ENCODE measurements around the gene MPHOSPH8.
A peak's percentile ranks its signal among the peaks of the same experiment; 100 is the strongest.
"Not testable (repeated sequence)": the region's sequence is repeated elsewhere in the genome, so short reads cannot be mapped to it uniquely, and the experiment has no call there.

The MPHOSPH8 gene

GRCh38 chr13:19618977-19619376, 14.5 kb upstream of the MPHOSPH8 start:
- DNase-seq (ENCODE audit: extremely low spot score) = peak; percentile 33
- ChIA-PET POLR2A (interaction anchor here (0.7 kb wide), 1 partner anchor 16 kb away, joined by 4 read pairs; no protein-coding TSS in a partner anchor), CTCF (interaction anchor here (0.6 kb wide), 1 partner anchor 8 kb away, joined by 4 read pairs; no protein-coding TSS in a partner anchor)
- TF ChIP-seq SUZ12 (IDR thresholded peaks at IDR 0.05) (no peak), BHLHE40 (IDR thresholded peaks at IDR 0.05; ENCODE audit: borderline replicate concordance) (no peak), PKNOX1 (IDR thresholded peaks at IDR 0.05) (no peak), ZNF384 (IDR thresholded peaks at IDR 0.05) (no peak), ARNT (IDR thresholded peaks at IDR 0.05) (no peak), ELF4 (IDR thresholded peaks at IDR 0.05) (no peak), FOXM1 (IDR thresholded peaks at IDR 0.05; ENCODE audit: borderline replicate concordance) (no peak), L3MBTL2 (conservative IDR thresholded peaks at IDR 0.05) (no peak), HDGF (IDR thresholded peaks at IDR 0.05; ENCODE audit: borderline replicate concordance) (no peak), FOXA1 (IDR thresholded peaks at IDR 0.05) (no peak), LEF1 (IDR thresholded peaks at IDR 0.05; ENCODE audit: borderline replicate concordance) (no peak), TARDBP (IDR thresholded peaks at IDR 0.05) (no peak), CTBP1 (IDR thresholded peaks at IDR 0.05; ENCODE audit: borderline replicate concordance) (no peak), SP1 (IDR thresholded peaks at IDR 0.05) (no peak), NFRKB (IDR thresholded peaks at IDR 0.05) (no peak), FOXK2 (IDR thresholded peaks at IDR 0.05) (no peak)

GRCh38 chr13:19622193-19622592, 11.3 kb upstream of the MPHOSPH8 start:
- TF ChIP-seq ARNT (IDR thresholded peaks at IDR 0.05) (no peak), L3MBTL2 (conservative IDR thresholded peaks at IDR 0.05) (no peak), SP1 (IDR thresholded peaks at IDR 0.05) (no peak), LEF1 (IDR thresholded peaks at IDR 0.05; ENCODE audit: borderline replicate concordance) (no peak), ZNF384 (IDR thresholded peaks at IDR 0.05) (no peak), FOXM1 (IDR thresholded peaks at IDR 0.05; ENCODE audit: borderline replicate concordance) (no peak), FOXK2 (IDR thresholded peaks at IDR 0.05) (no peak), BHLHE40 (IDR thresholded peaks at IDR 0.05; ENCODE audit: borderline replicate concordance) (no peak), ELF4 (IDR thresholded peaks at IDR 0.05) (no peak)
- POLR2A ChIA-PET = interaction anchor here (0.6 to 1.9 kb wide), 2 partner anchors 10 to 12 kb away, joined by 3 to 5 read pairs; partner anchors contain the start of gene MPHOSPH8
- CTCF ChIA-PET = no interaction called here
- DNase-seq (ENCODE audit: extremely low spot score) = no peak

- POLR2A ChIA-PET = interaction anchor here (0.8 kb wide), 1 partner anchor 9 kb away, joined by 3 read pairs; the partner anchor contains the start of gene MPHOSPH8
- TF ChIP-seq LEF1 (IDR thresholded peaks at IDR 0.05; ENCODE audit: borderline replicate concordance) (no peak), TARDBP (IDR thresholded peaks at IDR 0.05) (no peak)
- CTCF ChIA-PET = no interaction called here
- DNase-seq (ENCODE audit: extremely low spot score) = no peak
Observed at GRCh38 chr13:19624265-19624664, 9.2 kb upstream of the MPHOSPH8 start.

- ChIA-PET CTCF (interaction anchor here (0.6 kb wide), 1 partner anchor 207 kb away, joined by 3 read pairs; no protein-coding TSS in a partner anchor), POLR2A (interaction anchor here (0.8 to 1.8 kb wide), 4 partner anchors 9 to 31 kb away, joined by 3 to 10 read pairs (median 4); no protein-coding TSS in a partner anchor)
- DNase-seq (ENCODE audit: extremely low spot score) = no peak
- TF ChIP-seq SP1 (IDR thresholded peaks at IDR 0.05) (no peak), FOXM1 (IDR thresholded peaks at IDR 0.05; ENCODE audit: borderline replicate concordance) (no peak), ELF4 (IDR thresholded peaks at IDR 0.05) (no peak), ZNF384 (IDR thresholded peaks at IDR 0.05) (no peak), HDGF (IDR thresholded peaks at IDR 0.05; ENCODE audit: borderline replicate concordance) (no peak), L3MBTL2 (conservative IDR thresholded peaks at IDR 0.05) (no peak), FOXA1 (IDR thresholded peaks at IDR 0.05) (no peak), ARNT (IDR thresholded peaks at IDR 0.05) (no peak), CTBP1 (IDR thresholded peaks at IDR 0.05; ENCODE audit: borderline replicate concordance) (no peak), BHLHE40 (IDR thresholded peaks at IDR 0.05; ENCODE audit: borderline replicate concordance) (no peak), SUZ12 (IDR thresholded peaks at IDR 0.05) (no peak), LEF1 (IDR thresholded peaks at IDR 0.05; ENCODE audit: borderline replicate concordance) (no peak), TARDBP (IDR thresholded peaks at IDR 0.05) (no peak)
Observed at GRCh38 chr13:19632915-19633478, 462 bp upstream of the MPHOSPH8 start.

- ChIA-PET POLR2A (interaction anchor here (1.0 to 1.8 kb wide), 3 partner anchors 12 to 32 kb away, joined by 3 to 6 read pairs (median 5); no protein-coding TSS in a partner anchor), CTCF (no interaction called here)
- DNase-seq (ENCODE audit: extremely low spot score) = no peak
- no peak for TF ChIP-seq NFRKB (IDR thresholded peaks at IDR 0.05)
- no peak for TF ChIP-seq PKNOX1 (IDR thresholded peaks at IDR 0.05)
- no peak for TF ChIP-seq TARDBP (IDR thresholded peaks at IDR 0.05)
- no peak for TF ChIP-seq FOXA1 (IDR thresholded peaks at IDR 0.05)
Observed at GRCh38 chr13:19634256-19634740, 839 bp downstream of the MPHOSPH8 start.

GRCh38 chr13:19635926-19636325, 2.5 kb downstream of the MPHOSPH8 start:
- CTCF ChIA-PET, POLR2A ChIA-PET: not testable (repeated sequence)

GRCh38 chr13:19643652-19644051, 10.2 kb downstream of the MPHOSPH8 start:
- POLR2A ChIA-PET = no interaction called here

More at GRCh38 chr13:19635926-19636325, 2.5 kb downstream of the MPHOSPH8 start:
- not testable (repeated sequence) for DNase-seq (ENCODE audit: extremely low spot score)

More at GRCh38 chr13:19643652-19644051, 10.2 kb downstream of the MPHOSPH8 start:
- TF ChIP-seq FOXM1 (IDR thresholded peaks at IDR 0.05; ENCODE audit: borderline replicate concordance) (no peak), FOXA1 (IDR thresholded peaks at IDR 0.05) (no peak), BHLHE40 (IDR thresholded peaks at IDR 0.05; ENCODE audit: borderline replicate concordance) (no peak), PKNOX1 (IDR thresholded peaks at IDR 0.05) (no peak)
- DNase-seq (ENCODE audit: extremely low spot score) = no peak
- CTCF ChIA-PET = no interaction called here

Data from HEK293T (cell line).